ENCODE measurements around the gene COL5A1.

GRCh38 chr9:134676886-134677285 lies 35.3 kb downstream of the COL5A1 start:
- TF ChIP-seq, protein P1, sequence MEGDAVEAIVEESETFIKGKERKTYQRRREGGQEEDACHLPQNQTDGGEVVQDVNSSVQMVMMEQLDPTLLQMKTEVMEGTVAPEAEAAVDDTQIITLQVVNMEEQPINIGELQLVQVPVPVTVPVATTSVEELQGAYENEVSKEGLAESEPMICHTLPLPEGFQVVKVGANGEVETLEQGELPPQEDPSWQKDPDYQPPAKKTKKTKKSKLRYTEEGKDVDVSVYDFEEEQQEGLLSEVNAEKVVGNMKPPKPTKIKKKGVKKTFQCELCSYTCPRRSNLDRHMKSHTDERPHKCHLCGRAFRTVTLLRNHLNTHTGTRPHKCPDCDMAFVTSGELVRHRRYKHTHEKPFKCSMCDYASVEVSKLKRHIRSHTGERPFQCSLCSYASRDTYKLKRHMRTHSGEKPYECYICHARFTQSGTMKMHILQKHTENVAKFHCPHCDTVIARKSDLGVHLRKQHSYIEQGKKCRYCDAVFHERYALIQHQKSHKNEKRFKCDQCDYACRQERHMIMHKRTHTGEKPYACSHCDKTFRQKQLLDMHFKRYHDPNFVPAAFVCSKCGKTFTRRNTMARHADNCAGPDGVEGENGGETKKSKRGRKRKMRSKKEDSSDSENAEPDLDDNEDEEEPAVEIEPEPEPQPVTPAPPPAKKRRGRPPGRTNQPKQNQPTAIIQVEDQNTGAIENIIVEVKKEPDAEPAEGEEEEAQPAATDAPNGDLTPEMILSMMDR (IDR thresholded peaks at IDR 0.05) = no peak
- TF ChIP-seq POLR2AphosphoS5 (IDR thresholded peaks at IDR 0.05) (no peak), POLR2A (IDR thresholded peaks at IDR 0.05) (no peak), EP300 (IDR thresholded peaks at IDR 0.05; ENCODE audit: low read depth) (no peak)
